GM21529 (cell line): ENCODE measurements around the gene SMIM45.

Source experiments
- ATAC-seq: cut with Tn5 transposase; IDR thresholded peaks from one replicate; pipeline ENCODE4 v1.9.1; 2021; ENCODE audit not compliant: unreplicated experiment

SMIM45 gene

DNA sequence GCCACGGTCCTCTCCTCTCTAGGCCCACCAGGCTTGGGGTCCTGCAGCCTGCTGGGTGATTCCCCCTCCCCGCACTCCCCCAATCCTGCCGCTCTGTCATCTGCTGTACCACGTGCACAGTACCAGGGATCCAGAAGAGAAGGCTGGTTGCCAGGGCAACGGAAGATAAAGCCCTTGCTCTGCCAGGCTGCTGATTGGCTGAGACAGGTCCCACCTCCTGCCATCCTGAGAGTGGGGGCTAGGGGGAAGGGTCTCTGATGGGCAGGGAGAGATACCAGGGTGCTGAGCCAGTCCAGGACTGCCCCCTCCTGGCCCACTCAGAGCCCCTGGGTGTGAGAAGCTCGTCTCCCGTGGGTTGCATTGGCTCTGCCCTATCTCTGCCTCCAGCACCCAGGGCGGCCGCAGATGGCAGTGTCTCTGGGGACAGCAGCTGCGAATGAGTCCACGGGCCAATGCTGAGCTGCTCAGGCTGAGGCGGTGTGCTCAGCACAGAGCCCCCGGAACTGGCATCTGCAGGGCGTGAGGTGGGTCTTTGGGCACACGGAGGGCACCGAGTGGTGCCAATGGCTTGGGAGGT, at the start of gene SMIM45:
TSS of gene SMIM45 (plus strand) at position 253 of the 577 bp plus-strand sequence.
- no peak for ATAC-seq

DNA sequence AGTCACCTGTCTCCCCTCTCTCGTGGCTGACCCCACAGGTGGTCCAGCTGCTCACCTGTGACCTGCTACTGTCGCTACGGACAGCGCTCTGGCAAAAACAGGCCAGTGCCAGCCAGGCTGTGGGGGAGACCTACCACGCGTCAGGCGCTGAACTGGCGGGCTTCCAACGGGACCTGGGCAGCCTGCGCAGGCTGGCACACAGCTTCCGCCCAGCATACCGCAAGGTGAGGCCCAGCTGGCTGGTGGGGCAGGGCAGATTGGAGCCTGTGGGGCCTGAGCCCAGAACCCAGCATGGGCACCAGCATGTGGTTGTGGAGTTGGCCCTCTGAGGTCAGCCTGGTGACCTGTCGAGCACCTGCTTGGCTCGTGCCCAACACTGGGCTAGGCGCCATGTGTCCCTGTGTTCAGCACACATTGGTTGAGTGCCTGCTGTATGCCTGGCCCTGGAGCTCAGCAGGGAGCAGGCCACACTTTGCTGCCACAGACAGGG, 49.0 kb upstream of the SMIM45 start:
- no peak for ATAC-seq

DNA sequence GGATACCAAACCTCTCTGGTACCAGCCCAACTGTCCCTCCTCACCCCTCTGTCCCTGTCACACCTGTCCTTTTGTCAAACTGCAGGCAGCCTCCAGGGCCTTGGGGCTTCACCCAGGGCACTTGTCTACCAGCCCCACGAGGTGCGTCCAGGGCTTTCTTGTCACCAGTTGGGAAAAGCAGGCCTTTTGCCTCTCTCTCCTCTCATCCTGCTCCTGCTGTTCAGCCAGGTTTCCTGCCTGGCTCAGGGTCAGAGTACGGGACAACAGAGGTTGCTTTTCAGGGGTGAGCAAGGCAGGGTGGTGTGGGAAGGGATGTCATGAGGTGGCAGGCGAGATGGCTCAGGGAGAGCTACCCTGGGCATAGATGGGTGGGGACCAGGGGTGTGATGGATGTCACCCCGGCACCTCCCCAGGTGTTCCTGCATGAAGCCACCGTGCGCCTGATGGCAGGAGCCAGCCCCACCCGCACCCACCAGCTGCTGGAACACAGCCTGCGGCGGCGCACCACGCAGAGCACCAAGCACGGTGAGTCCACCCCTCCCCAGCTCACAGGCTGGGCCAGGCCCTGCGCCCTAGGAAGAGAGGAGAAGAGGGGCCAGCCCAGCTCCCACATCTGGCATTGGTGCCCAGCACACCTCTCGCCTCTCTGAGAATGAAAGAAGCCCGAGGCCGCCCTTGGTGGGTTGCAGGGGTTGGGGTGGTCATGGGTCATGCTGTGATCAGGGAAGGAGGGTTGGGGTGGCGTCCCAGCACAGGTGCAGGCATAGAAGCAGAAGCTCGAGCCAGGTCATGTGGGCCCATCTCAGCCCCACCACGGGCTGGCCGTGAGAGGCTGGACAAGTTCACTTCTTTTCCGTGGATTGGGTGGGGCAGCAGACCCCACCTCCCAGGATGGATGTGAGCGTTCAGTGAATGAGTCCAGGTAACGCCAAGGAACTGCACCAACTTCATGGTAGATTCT, 47.2 kb upstream of the SMIM45 start:
- no peak for ATAC-seq

DNA sequence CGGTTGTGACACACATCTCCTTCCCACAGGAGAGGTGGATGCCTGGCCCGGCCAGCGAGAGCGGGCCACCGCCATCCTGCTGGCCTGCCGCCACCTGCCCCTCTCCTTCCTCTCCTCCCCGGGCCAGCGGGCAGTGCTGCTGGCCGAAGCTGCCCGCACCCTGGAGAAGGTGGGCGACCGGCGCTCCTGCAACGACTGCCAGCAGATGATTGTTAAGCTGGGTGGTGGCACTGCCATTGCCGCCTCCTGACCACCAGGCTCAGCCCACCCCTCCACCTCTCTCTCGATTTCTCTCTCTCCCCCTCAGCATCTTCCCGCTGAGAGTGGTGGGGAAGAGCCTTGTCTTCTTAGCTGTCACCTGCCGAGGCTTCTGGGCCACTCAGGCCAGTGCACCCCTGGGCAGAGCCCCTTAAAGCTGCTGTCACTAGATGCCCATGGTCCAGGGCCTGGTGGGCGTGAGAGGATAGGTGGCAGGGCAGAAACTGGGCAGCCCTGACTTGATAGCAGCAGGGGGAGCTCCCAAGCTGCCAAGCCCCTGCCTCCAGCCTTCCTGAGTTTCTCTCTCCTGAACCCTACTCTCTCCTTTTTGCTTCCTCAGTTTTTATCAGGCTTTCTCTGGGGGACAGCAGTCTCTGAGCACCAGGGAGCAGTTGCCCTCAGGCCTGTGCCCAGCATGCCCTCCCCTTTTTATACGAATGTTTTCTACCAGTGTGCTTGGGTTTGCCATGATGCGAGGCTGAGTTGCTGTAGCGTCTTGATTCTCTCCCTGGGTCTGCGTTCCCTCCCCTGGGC, 46.3 kb upstream of the SMIM45 start:
- no peak for ATAC-seq

DNA sequence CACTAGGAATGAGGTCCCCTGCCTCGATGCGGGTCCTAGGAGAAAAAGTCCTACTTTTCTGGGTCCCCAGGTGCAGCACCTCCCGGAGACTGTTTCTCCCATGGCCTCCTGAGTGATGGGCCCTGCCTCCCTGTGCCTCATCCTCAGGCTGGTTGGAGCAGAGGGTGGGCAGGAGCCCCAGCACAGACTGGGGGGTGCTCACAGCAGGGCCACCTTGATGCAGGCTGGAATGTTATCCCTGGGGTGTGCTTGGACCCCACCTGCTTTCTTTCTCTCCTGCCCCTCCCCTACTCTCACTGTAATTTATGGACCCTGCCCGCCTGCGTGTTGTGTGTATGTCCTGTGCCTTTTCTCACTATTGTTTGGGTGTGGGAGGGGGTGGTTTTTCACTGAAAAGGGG, 45.1 kb upstream of the SMIM45 start:
- no peak for ATAC-seq

DNA sequence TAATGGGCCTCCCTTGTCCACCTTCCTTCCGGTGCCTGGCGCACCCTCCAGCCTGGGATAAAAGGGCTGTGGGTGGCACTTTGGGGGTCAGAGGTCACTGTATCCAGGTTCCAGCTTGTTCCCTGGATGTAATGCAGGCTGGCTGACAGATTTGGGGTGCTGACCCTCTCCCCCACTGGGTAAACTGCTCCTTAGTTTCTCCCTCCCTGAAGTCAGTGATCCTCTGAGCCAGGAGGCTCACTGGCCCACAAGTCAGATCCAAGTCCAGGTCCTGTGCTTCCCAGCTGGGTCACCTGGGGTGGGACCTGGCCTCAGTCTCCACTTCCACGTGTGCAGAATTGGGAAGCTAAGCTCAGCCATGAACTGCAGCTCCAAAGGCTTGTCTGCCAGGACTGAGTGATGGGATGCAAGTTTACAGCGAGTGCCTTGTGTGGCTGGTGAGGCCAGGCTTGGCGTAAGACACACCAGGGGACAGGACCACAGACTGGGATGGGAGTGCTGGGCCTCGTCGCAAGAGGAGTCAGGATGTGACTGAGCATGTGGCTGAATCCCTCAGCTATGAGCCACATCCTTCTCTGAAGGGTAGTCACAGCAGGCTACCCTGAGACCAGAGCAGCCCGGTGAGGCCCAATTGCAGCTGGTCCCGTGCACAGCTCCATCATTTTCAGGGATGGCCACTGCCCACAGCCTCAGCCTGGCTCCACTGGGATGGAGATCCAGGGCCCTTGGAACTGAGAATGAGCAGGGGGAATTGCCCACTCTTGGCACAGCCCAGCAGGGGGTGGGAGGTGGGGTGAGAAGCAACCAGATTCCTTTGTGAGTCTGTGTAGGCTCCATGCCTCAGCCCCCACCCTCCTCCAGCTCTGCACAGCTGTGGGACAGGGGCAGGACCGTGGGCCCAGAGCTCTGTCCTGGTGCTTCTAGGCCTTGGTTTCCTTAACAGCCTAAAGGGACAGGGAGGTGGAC, 44.2 kb upstream of the SMIM45 start:
- no peak for ATAC-seq

DNA sequence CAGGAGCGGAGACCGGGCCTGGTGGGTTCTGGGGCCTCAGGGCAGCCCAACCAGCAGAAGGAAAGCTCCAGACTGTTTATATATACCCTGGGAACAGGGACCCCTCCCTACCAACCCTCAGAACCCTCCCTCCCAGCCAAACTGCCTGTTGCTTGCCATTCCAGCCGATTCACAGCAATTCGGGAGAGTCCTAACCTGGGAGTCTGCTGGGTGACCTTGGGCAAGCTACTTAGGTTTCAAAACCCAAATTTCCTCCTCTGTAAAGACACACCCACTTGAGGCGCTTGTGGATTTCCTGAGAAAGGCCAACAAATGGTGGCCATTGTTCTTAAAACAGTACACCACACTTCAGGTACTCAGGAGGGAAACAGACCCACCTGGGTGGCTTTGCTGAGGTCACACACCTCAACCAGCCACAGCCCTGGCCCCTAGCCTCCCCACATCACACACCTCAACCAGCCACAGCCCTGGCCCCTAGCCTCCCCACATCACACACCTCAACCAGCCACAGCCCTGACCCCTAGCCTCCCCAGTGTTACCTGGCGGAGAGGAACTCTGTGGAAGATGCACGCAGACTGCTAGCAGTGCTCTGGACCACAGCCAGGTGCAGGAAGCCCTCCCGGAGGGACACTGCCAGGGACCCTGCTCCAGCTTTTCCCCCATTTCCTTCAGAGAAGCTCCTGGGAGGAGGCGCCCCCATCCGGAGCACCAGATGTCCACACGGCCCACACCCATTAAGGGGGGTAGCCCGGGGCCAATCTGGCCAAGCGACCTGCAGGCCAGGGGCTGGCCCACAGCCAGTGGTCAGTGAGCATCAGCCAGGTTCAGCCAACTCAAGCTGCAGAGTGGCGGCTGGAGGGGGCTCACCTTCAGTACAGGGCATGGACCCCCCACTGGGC, 43.3 kb upstream of the SMIM45 start:
- no peak for ATAC-seq

DNA sequence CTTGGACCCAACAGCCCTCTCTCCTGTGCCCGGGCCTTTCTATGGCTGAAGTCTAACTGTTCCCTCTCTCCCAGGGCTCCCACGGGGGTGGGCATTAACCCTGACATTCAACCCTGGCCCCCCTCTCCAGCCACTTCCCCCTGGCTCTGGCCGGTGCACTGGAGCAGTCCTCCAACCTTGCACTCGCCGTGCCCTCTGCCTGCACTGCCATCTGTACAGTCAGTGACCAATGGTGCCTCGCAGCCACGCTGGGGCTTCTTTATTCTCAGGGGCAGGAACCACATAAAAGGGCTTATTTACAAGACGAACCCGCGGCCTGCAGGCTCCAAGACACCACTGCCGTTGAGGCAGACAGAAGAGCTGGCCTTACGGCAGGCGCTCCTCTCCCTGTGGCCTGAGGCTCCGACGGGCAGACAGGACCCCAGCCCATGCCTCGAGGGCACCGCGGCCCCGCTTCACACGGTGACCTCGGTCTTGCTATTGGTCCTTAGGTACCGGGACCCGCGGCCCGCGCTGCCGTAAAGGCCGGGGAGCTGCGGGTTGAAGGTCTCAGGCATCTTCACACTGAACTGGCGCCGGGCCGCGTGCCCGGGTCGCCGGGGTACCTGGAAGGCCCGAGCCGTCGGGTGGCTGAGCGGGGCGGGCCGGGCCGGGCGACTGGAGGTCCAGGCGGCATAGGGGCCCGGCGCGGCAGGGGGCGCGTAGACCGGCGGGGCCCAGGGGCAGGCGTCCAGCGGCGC, 42.5 kb upstream of the SMIM45 start:
- no peak for ATAC-seq

DNA sequence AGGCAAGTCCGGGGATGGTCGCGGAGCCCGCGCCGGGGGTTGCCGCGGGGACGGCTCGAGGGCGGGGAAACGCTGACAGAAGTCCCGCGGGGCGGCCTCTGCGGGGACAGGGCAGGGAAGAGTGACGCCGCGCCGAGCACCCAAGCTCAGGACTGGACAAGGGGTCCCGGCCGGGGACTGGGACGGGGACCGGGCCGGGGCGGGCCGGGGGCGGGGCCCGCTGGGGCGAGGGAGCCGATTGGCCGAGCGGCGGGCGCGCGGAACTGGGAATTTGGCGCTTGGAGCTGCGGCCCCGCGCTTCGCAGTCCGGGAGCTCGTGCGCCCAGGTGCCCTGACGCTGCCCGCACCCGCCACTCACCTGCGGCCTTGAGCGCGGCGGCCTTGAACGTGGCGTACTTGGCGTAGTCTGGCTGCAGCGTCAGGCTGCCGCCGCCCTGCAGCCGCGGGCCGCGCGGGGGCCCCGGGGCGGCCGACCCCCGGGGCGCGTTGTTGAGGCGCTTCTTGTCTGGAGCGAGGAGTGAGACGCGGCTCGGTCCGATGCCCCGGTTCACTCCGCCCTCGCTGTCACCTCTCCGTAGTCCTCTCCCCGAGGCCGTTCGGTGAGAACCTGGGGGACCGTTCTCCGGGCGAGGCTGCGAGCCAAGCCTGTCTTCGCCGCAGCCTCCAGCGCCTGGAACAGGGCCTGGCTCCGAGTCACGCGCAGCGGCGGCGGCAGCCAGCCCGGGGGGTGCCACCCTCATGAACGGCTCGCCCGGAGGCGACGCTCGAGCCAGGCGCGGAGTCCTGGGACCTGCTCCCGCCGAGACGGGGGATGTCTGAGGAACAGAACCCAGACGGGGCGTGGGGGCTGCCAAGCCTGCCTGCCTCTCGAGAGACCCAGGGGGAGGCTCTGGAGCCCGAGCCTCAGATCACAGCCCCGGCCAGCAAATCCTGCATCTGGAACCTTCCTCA, 41.6 kb upstream of the SMIM45 start:
- ATAC-seq, result no peak

DNA sequence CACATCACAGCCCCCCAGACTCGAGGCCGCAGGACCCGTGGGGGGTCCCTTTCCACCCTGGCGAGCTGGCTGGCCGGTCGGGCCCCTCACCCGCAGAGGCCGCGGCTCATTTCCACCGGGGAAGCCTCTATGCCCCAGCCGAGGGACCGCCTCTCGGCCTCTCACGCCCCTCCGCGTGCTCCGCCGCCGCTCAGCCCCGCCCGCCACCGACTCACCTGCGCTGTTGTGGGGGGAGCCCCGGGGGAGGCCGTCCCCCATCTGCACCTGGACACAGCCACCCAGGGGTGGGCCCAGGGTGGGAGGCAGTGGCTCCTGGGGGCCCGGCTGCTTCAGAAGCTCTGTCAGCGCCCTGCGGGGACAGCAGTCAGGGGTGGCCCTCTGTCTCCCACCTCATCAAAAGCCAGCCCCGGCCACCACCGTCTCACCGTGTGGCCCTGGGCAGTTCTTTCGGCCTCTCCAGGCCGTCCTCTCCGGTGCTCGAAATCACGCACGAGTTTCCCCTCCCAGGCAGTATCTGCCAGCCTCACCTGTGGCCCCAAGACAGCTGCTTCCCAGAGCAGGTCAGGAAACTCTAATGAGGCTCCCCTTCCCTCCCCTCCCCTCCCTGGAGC, 40.8 kb upstream of the SMIM45 start:
- no peak for ATAC-seq

DNA sequence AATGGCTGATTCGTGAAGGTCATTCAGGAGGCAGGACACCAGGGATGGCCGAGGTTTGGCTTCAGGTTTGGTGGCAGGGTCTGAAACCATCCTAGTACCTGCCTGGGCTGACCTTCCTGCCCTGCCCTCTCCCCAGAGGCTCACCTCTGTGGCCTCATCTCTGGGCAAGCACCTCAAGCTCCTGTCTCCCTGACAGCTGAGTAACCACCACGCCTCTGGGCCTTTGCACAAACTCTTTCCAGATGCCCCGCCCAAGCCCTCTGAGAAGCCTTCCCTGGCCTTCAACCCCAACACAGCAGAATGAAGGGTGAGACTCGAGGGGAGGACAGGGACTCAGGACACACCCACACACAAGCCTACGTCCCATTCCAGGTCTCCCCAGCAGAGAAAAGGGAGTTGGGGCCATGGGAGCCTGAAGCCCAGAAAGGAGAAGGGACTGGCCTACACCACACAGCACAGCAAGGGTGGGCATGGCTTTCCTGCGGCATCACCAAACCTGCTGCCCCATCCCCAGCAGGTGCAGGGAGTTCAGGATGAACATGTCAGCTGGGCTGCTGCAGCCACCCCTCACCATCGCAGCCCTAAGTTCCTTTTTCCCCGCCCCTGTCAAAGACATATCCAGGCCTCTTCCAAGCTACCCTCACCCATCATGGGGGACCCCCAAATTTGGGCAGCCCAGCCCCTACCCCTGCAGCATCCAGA, 39.5 kb upstream of the SMIM45 start:
- no peak for ATAC-seq

DNA sequence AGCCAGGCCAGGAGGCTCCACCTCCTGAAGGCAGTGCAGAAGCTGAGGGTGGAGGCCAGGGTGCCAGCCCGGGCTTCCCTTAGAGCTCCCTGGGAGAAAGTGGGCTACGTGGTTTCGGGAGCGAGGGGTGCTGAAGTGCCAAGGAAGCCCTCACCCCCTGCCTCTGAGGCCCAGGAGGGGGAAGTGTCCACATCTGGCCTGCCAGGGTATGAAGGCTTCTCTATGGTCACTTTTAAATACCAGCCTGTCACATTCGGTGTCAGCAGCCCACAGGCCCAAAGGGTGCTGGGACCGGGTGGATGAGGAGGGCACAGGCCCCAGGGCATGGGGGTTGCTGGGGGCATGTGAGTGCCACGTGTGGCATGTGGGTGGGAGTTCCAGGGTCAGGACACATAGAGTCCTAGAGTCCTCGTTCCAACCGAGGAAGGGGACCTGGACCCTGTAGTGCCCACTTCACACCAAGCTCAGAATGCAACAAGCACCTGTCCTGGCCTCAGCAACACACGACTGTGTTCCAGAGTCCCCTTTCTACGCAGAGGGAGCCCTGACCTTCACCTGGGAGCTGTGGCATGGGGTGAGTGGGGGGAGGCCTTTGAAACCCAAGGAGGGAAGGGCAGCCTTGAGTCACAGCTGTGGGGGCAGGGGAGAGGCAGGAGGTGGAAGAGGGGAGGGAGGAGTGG, 38.8 kb upstream of the SMIM45 start:
- ATAC-seq, result no peak

DNA sequence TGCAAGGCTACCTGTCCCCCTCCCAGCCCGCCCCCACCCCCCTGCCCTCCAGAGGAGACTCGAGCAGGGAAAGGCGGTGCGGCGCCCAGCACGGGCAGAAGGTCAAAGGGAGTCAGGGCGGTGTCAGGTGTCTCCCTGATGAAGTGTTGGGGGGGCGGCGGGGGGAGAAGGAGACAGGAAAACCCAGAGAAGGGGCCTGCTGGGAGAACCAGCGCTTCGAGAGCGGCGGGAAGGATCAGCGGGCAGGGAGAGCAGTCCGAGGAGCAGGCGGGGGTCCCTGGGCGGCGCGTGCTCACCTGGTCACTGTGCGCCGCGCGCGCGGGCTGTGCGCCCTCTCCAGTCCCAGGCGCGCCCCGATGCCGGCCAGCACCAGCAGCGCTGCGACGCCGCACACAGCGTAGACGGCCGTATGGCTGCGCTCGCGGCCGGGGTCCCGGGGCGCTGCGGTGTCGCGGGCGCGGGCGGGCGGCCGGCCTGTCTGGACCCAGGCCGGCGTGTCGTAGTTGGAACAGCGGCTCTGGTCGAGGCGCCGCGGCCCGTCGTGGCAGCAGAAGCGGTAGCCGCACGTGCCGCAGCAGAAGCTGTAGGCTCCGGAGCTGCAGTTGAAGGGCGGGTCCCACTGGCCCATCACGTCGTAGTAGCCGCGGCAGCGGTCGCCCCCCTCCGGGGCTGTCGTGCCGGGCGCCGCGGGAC, 38.0 kb upstream of the SMIM45 start:
- ATAC-seq, result no peak

DNA sequence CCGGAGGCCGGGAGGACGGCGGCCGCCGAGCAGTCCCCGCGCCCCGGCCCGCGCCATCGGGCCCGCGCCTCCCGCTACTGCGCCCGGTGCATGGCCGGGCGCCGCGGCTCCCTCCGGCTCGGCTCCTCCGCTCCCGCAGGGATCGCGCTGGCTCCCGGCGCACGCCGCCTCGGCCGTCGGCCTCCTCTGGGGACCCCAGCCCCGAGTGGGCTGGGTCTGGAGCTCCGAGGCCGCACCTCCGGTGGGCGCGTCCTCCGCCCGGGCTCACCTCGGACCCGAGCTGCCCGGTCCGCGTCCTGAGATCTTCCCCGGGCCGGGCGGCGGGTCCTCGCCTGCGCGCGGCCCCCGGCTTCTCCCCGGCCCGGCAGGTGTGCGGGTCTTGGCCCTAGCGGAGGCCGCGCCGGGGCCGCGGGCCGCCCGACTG, 37.3 kb upstream of the SMIM45 start:
- ATAC-seq, result no peak

DNA sequence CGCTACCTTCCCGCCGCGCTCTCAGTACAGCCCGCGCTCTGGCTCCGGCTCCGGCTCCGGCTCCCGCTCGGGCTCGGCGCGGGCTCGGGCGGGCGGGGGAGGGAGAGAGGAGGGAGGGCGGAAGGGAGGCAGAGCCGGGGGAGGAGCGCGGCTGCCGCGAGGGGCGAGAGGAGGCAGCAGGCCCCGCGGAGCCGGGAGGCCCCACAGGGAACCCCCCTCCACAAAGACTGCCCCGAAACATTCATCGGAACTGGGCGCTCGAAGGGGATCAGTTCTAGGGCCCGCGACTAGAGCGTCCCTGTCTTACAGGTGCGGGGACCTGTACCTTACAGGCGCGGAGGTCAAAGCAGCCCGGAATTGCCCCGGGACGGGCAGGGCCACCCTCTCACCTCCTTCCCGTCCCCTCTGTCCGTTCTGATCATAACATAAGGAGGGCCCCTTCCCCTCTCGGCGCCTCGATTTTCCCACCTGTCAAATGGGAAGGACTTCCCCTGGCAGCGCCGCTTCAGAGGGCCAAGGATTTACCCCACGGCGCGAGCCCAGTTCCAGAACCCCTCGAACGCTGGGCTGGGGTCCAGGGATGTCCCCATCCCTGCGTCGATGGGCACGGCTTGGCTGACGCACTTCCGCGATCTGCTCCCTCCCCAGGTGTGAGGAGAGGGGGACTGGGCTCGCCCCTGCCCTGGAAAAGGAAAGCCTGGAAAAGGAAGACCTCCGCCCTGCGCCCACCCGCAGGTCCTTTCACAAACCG, 36.7 kb upstream of the SMIM45 start, which contains the start of gene SHISA8:
TSS of gene SHISA8 (minus strand) at position 40 of the 751 bp plus-strand sequence. CDS start 407 bp downstream, outside the sequence.
- no peak for ATAC-seq
